Astrocyte of the cerebellum (primary cell): Measurements from ENCODE around the gene B4GALT5.
"Not testable (repeated sequence)": the region's sequence is repeated elsewhere in the genome, so short reads cannot be mapped to it uniquely, and the experiment has no call there.

Experiments used
- DNase-seq: peaks from one replicate; pipeline ENCODE4 v3.0.0-alpha.2; 2011; ENCODE audit warnings: low read depth
- H3K4me3 ChIP-seq: 2 replicates; pipeline ENCODE4 v1.5.1; 2011; ENCODE audit warnings: mild to moderate bottlenecking, low read depth, low read length, moderate library complexity
- CTCF ChIP-seq: IDR thresholded peaks from 2 replicates; pipeline ENCODE4 v1.5.1; 2012; ENCODE audit warnings: low read length, low read depth, moderate library complexity, mild to moderate bottlenecking; ENCODE audit errors: missing control alignments
- in situ Hi-C: cut with HindIII; loops from 2 replicates; pipeline ENCODE4 v1.10.0; 2017; ENCODE audit warnings: low sequenced_read_pairs

The B4GALT5 gene

GRCh38 chr20:49627329-49627761 lies 86.3 kb downstream of the B4GALT5 start:
- DNase-seq, result no peak
- H3K4me3 ChIP-seq, result no peak overlapping the region
- in situ Hi-C loops, result no loop called here
- no peak for TF ChIP-seq CTCF

GRCh38 chr20:49624988-49625387 lies 88.7 kb downstream of the B4GALT5 start:
- in situ Hi-C loops, result loop anchor here (25.0 kb wide), 1 partner anchor 212 kb away; no protein-coding TSS in a partner anchor
- H3K4me3 ChIP-seq, DNase-seq: not testable (repeated sequence)

- no peak for TF ChIP-seq CTCF
- in situ Hi-C loops, result loop anchor here (25.0 kb wide), 1 partner anchor 213 kb away; no protein-coding TSS in a partner anchor
- DNase-seq, result no peak
- H3K4me3 ChIP-seq, result no peak overlapping the region
Measured at GRCh38 chr20:49624317-49624716, 89.4 kb downstream of the B4GALT5 start.

- H3K4me3 ChIP-seq, result no peak overlapping the region
- no peak for TF ChIP-seq CTCF
- in situ Hi-C loops, result loop anchor here (25.0 kb wide), 1 partner anchor 215 kb away; no protein-coding TSS in a partner anchor
- no peak for DNase-seq
Measured at GRCh38 chr20:49622243-49622642, 91.4 kb downstream of the B4GALT5 start.

- no peak for TF ChIP-seq CTCF
- no peak overlapping the region for H3K4me3 ChIP-seq
- in situ Hi-C loops, result loop anchor here (25.0 kb wide), 1 partner anchor 217 kb away; no protein-coding TSS in a partner anchor
- DNase-seq, result no peak
Measured at GRCh38 chr20:49620364-49621240, 93.1 kb downstream of the B4GALT5 start.

GRCh38 chr20:49619113-49620048 lies 94.3 kb downstream of the B4GALT5 start:
- TF ChIP-seq CTCF, result no peak
- in situ Hi-C loops, result loop anchor here (25.0 kb wide), 1 partner anchor 218 kb away; no protein-coding TSS in a partner anchor

More at GRCh38 chr20:49619113-49620048, 94.3 kb downstream of the B4GALT5 start:
- H3K4me3 ChIP-seq, result no peak overlapping the region
- DNase-seq, result no peak
